OCI-LY3 (cell line): ENCODE data around the gene CCNJL.

ENCODE experiments used
- EZH2phosphoT487 ChIP-seq: fragments of 200-600 bp; shearing (Covaris generic); IDR thresholded peaks from 2 replicates; pipeline ENCODE4 v1.6.1; 2018; ENCODE audit warnings: antibody characterized with exemption, mixed run types, low read depth
- TF ChIP-seq, protein P1 (sequence below): fragments of 200-600, 300-600 bp; sonication (generic); IDR thresholded peaks from 2 replicates; pipeline ENCODE4 v1.5.1; 2014; ENCODE audit warnings: antibody characterized with exemption, low read length, low read depth

DNA sequence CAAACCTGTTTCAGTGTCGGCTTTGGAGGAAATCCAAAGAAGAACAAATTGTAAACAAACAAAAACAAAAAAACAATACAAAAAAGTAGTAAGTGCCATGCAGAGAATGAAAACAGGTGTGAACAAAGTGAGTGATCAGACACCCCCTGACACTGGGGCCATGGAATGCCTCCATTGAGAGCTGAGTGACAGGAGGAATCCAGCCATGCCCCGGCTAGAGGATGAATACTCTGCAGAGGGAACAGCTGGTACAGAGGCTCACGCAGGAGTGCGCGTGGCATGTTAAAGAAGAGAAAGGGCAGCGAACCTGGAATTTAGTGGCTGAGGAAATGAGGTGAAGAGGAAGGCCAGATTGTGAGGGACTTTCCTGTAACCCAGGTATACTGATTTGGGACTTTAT is 15.5 kb upstream of the CCNJL start:
- TF ChIP-seq, protein P1, sequence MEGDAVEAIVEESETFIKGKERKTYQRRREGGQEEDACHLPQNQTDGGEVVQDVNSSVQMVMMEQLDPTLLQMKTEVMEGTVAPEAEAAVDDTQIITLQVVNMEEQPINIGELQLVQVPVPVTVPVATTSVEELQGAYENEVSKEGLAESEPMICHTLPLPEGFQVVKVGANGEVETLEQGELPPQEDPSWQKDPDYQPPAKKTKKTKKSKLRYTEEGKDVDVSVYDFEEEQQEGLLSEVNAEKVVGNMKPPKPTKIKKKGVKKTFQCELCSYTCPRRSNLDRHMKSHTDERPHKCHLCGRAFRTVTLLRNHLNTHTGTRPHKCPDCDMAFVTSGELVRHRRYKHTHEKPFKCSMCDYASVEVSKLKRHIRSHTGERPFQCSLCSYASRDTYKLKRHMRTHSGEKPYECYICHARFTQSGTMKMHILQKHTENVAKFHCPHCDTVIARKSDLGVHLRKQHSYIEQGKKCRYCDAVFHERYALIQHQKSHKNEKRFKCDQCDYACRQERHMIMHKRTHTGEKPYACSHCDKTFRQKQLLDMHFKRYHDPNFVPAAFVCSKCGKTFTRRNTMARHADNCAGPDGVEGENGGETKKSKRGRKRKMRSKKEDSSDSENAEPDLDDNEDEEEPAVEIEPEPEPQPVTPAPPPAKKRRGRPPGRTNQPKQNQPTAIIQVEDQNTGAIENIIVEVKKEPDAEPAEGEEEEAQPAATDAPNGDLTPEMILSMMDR, result no peak
- no peak for TF ChIP-seq EZH2phosphoT487
